Progenitor cell of endocrine pancreas (in vitro differentiated cells): Measurements from ENCODE around the gene ZFR. TPM values are rescaled to one million over a fixed set of nuclear protein-coding genes. Genes with fewer than 3 reads are reported as not detected.

Experiments
- DNase-seq: peaks from one replicate; pipeline ENCODE4 v3.0.0; 2021; ENCODE audit warnings: low spot score; ENCODE audit not compliant: unreplicated experiment
- H3K27ac Mint-ChIP-seq: 2 replicates; pipeline ENCODE4 v1.8.0; 2021; ENCODE audit warnings: mild to moderate bottlenecking, moderate library complexity, mixed read lengths
- H3K27me3 Mint-ChIP-seq: 2 replicates; pipeline ENCODE4 v1.8.0; 2021; ENCODE audit warnings: mixed read lengths
- H3K36me3 Mint-ChIP-seq: 2 replicates; pipeline ENCODE4 v1.8.0; 2022; ENCODE audit warnings: mixed read lengths; ENCODE audit not compliant: insufficient read depth
- H3K4me1 Mint-ChIP-seq: 2 replicates; pipeline ENCODE4 v1.8.0; 2021; ENCODE audit warnings: low read depth, mixed read lengths
- H3K4me3 Mint-ChIP-seq: 2 replicates; pipeline ENCODE4 v1.8.0; 2021; ENCODE audit warnings: low read depth, mild to moderate bottlenecking, moderate library complexity, mixed read lengths
- H3K9me3 Mint-ChIP-seq: 2 replicates; pipeline ENCODE4 v1.8.0; 2021; ENCODE audit warnings: low read depth, mixed read lengths
- CTCF ChIP-seq: fragments of 200-600 bp; sonication (generic); IDR thresholded peaks from one replicate; pipeline ENCODE4 v1.5.0; 2021; ENCODE audit warnings: antibody characterized with exemption, mild to moderate bottlenecking; ENCODE audit not compliant: unreplicated experiment
- total RNA-seq: library from RNA; stranded (reverse); gene quantifications from 2 replicates; pipeline ENCODE4 v1.2.1, GENCODE V29; 2021

ZFR gene
- total RNA-seq, 1 donor from 2014 or later = 75.6 TPM

- Mint-ChIP-seq H3K27me3 (no peaks in the 10 kb centered on the region), H3K27ac (peak within 1 kb of the TSS; percentile 97), H3K9me3 (no peaks in the 10 kb centered on the region), H3K4me3 (peak within 1 kb of the TSS; percentile 90), H3K4me1 (peaks cover 29% of the 10 kb centered on the region), H3K36me3 (peaks cover 4% of the 10 kb centered on the region)
- DNase-seq = peak; percentile 99
- no peak for TF ChIP-seq CTCF
Measured at GRCh38 chr5:32312595-32313332, 131.8 kb downstream of the ZFR start, which contains the start of gene MTMR12. MTMR12 (minus strand) TSS chr5:32312939; CDS start chr5:32312838, 101 bp downstream.

DNA sequence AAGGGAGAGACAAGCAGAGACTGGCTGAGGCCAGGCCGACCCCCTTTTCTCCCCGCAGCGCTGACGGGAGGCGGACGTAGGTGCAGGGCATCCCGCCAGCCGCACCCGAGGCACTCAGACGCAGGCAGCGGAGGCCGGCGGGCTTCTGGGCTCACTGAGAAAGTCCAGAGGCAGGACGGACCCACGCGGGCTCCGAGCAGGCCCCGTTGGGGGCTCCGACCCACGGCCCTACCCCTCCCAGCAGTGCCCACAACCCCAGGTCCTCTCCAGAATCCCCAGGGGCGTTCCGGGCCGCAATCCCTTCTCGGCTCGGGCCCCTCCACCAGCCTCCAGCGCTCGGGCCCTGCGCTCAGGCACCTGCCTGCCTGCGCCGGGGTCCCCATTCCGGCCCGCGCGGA is 132.3 kb downstream of the ZFR start:
- H3K4me1 Mint-ChIP-seq = peaks cover 31% of the 10 kb centered on the region
- no peak for TF ChIP-seq CTCF
- H3K4me3 Mint-ChIP-seq = peak overlapping the region; percentile 90
- no peaks in the 10 kb centered on the region for H3K27me3 Mint-ChIP-seq
- DNase-seq = peak; percentile 49
- peaks cover 4% of the 10 kb centered on the region for H3K36me3 Mint-ChIP-seq
- peak overlapping the region; percentile 97 for H3K27ac Mint-ChIP-seq
- no peaks in the 10 kb centered on the region for H3K9me3 Mint-ChIP-seq

DNA sequence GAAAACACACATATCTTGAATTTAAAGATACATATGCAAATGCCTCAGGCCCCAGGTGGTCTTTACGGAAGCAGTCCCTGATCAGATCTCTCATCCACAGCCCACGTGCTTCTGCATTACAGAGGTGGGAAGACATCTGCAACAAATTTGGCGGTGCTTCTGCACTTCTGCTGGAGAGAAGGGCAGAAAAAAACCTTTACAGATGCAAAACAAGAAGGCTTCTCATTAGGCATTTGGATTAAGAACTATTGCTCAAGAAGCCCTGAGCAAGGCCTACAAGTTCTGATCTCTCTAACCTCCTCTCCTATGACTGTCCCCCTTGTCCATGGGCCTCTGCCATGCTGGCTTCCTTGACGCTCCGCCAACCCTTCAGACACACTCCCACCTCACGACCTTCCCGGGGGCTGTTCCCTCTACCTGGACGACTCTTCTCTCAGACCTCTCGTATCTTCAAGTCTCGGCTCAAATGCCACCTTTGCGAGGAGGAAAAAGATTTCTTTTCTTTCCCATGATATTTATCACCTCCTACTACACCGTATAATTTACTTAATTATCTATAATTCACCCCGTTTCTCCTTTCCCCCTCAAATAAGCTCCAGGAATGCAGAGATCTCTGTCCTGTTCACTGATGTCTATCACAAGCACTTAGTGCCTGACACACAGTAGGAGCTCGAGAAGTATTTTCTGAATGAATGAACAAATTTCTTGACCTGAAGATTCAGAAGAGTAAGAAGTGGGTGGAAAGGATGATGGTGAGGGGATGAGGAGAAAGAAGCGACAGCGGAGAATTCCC is 132.9 kb downstream of the ZFR start:
- DNase-seq = no peak
- TF ChIP-seq CTCF = no peak
- Mint-ChIP-seq H3K9me3 (no peaks in the 10 kb centered on the region), H3K27ac (peak overlapping the region; percentile 97), H3K4me3 (peak overlapping the region; percentile 90), H3K36me3 (peaks cover 4% of the 10 kb centered on the region), H3K27me3 (no peaks in the 10 kb centered on the region), H3K4me1 (peaks cover 31% of the 10 kb centered on the region)

DNA sequence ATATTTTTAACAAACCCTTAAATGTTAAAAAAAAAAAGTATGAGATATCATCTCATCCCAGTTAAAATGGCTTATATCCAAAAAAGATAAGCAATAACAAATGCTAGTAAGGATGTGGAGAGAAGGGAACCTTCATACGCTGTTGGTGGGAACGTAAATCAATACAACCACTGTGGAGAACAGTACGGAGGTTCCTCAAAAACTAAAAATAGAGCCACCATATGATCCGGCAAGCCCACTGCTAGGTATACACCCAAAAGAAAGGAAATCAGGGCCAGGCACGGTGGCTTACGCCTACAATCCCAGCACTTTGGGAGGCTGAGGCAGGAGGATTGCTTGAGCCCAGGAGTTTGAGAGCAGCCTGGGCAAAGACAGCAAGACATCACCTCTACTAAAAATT is 134.8 kb downstream of the ZFR start:
- H3K27ac Mint-ChIP-seq = no peak overlapping the region
- no peaks in the 10 kb centered on the region for H3K27me3 Mint-ChIP-seq
- H3K4me1 Mint-ChIP-seq = peaks cover 28% of the 10 kb centered on the region
- no peak for TF ChIP-seq CTCF
- H3K36me3 Mint-ChIP-seq = peaks cover 6% of the 10 kb centered on the region
- H3K9me3 Mint-ChIP-seq = no peaks in the 10 kb centered on the region
- peak overlapping the region; percentile 33 for H3K4me3 Mint-ChIP-seq
- DNase-seq = no peak

- H3K4me1 Mint-ChIP-seq = peaks cover 22% of the 10 kb centered on the region
- peaks cover 6% of the 10 kb centered on the region for H3K36me3 Mint-ChIP-seq
- no peak overlapping the region for H3K4me3 Mint-ChIP-seq
- DNase-seq = no peak
- H3K9me3 Mint-ChIP-seq = no peaks in the 10 kb centered on the region
- H3K27ac Mint-ChIP-seq = no peak overlapping the region
- H3K27me3 Mint-ChIP-seq = no peaks in the 10 kb centered on the region
- TF ChIP-seq CTCF = no peak
Measured at GRCh38 chr5:32308946-32309345, 135.6 kb downstream of the ZFR start.
